Effector memory CD4-positive, alpha-beta T cell (primary cell): ENCODE measurements around the gene EIF5.

Experiments
- DNase-seq, 3 donors: peaks; one replicate each; pipeline ENCODE4 v3.0.0-alpha.2; 2020
- H3K27ac ChIP-seq: 2 replicates; pipeline ENCODE4 v1.7.0; 2013; ENCODE audit warnings: mild to moderate bottlenecking, low read length, moderate library complexity; ENCODE audit not compliant: insufficient read depth, poor library complexity, severe bottlenecking
- H3K27me3 ChIP-seq: replicated peaks from 2 replicates; pipeline ENCODE4 v1.7.0; 2013; ENCODE audit warnings: mild to moderate bottlenecking, low read length; ENCODE audit not compliant: insufficient read depth, control insufficient read depth, poor library complexity, severe bottlenecking
- H3K36me3 ChIP-seq: 2 replicates; pipeline ENCODE4 v1.7.0; 2013; ENCODE audit warnings: mild to moderate bottlenecking, low read length, moderate library complexity; ENCODE audit not compliant: control insufficient read depth, insufficient read depth
- H3K4me1 ChIP-seq: 2 replicates; pipeline ENCODE4 v1.7.0; 2013; ENCODE audit warnings: low read length, mild to moderate bottlenecking; ENCODE audit not compliant: control insufficient read depth, insufficient read depth, poor library complexity, severe bottlenecking
- H3K4me3 ChIP-seq: 2 replicates; pipeline ENCODE4 v1.7.0; 2013; ENCODE audit warnings: low read length, low read depth, mild to moderate bottlenecking; ENCODE audit not compliant: insufficient read depth, poor library complexity, severe bottlenecking
- H3K9me3 ChIP-seq: 2 replicates; pipeline ENCODE4 v1.7.0; 2013; ENCODE audit warnings: mild to moderate bottlenecking, low read length, moderate library complexity; ENCODE audit not compliant: control insufficient read depth

Gene EIF5

DNA sequence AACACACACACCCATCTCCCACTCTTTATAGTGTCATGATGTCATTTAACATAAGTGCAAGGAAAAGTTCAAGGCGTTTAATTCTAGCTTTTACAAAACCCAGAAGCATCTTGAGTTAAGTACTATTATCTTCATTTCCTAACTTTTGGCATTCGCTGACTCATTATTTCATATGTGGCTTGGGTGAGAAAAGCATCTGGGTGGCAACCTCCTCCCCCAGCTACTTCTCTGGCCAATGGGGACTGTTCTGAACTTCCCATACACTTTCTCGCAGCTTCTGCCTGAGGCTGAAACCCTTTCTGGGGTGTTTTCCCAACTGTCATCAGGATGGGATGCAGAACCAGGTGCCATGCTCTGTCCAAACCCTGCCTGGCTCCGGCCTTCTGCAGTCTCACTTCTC is 48.3 kb downstream of the EIF5 start:
- Histone ChIP-seq H3K9me3 (no peaks in the 10 kb centered on the region), H3K27ac (no peak overlapping the region), H3K4me1 (peaks cover 5% of the 10 kb centered on the region), H3K27me3 (no peaks in the 10 kb centered on the region), H3K4me3 (no peak overlapping the region), H3K36me3 (no peaks in the 10 kb centered on the region)
- no peak for DNase-seq

DNA sequence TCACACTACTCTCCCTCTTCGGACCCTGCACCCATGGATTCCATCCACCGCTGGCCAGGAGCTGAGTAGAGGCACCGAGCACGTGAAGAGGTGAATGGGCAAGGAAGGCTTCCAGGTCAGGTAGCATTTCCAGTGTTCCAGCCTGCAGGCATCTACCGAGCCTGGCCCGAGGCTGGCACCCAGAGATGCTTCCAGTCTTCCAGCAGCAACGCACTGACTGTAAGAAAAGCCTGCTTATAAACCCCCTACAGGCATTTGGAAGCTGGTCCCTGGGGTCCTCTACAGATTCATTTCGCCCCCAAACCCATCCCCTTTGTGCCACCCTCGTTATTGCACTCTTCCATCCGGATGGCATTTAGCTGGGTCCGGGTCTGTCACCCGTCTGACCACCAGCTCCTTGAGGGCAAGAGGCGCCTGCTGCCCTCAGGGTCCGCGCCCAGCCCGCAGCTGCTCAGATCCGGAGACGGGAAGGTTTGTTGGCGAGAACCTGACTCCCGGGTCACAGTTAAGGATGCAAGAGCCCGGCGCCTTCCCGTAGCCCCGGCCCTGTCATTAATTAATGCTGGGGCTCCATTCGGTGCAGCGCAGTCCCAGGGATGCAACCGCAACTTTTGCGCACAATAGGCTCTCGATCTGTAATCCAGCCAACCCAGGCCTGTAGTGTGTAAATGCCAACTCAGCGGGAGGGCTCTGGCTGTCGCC is 50.6 kb downstream of the EIF5 start:
- peak overlapping the region; percentile 93 for H3K27ac ChIP-seq
- H3K36me3 ChIP-seq = no peaks in the 10 kb centered on the region
- peak overlapping the region; percentile 93 for H3K4me3 ChIP-seq
- H3K9me3 ChIP-seq = no peaks in the 10 kb centered on the region
- peaks cover 11% of the 10 kb centered on the region for H3K4me1 ChIP-seq
- DNase-seq = no peak
- H3K27me3 ChIP-seq = no peaks in the 10 kb centered on the region

DNA sequence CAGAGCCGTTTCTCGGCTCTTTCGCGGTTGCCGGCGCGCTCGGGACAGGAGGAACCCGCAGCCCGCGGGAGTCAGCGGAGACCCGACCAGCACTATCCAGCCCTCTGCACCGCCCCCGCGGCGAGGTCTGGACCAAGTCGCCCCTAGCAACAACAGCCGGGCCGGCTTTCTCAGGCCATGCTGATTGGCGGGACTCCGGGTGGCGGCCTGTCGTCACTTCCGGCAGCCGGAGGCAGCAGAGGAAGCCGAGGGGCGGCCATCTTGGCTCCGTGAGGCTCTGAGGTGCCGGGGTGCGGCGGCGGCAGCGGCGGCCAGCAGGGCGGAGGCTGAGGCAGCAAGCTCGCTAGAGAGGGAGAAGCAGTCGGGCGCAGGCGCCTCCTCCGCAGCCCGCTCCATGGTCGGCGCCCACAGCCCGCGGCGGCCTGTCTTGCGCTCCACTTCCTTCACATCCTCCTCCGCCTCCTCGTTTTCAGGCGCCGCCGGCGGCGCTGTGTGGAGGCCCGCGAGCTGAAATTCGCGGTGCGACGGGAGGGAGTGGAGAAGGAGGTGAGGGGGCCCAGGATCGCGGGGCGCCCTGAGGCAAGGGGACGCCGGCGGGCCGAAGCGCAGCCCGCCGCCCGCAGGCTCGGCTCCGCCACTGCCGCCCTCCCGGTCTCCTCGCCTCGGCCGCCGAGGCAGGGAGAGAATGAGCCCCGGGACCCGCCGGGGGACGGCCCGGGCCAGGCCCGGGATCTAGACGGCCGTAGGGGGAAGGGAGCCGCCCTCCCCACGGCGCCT is 51.3 kb downstream of the EIF5 start, which contains the start of gene MARK3:
MARK3 (plus strand) TSS at position 264 of the 777 bp plus-strand sequence. CDS start 615 bp downstream, outside the sequence.
- Histone ChIP-seq H3K4me3 (peak within 1 kb of the TSS; percentile 93), H3K4me1 (peaks cover 11% of the 10 kb centered on the region), H3K9me3 (no peaks in the 10 kb centered on the region), H3K27ac (peak within 1 kb of the TSS; percentile 93), H3K36me3 (no peaks in the 10 kb centered on the region), H3K27me3 (no peaks in the 10 kb centered on the region)
- peak; percentile 94 to 96 (median 96) for DNase-seq

DNA sequence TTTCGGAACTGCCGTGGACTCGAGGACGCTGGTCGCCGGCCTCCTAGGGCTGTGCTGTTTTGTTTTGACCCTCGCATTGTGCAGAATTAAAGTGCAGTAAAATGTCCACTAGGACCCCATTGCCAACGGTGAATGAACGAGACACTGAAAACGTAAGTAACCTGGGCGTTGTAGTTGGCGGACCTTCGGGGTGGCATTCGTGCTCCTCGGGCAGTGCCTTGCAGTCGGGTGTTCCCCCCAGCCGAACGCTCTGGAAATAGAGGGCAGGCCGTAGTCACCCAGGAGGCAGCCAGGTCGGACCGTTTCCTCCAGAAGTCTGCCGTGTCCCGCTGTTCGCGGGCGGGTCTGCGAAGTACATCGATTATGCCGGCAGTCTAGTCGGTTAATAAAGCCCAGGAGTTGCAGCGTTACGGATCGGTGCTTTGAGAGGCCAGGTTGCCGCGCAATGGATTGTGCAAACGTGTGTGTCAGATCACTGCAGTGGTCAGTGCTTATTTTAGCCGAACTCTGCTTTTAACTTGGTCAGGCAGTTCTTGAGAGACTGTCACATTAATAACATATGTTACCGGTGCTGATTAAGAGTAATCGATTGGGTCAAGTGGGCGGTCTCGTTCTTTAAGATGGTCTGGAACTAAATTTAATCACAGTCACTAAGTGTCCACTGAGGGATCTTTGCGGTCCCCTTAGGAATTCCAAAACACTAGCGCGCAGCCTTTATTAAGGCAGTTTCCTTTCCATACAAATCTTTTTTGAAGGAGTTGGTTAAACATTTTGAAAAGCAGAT is 52.1 kb downstream of the EIF5 start:
- Histone ChIP-seq H3K27me3 (no peaks in the 10 kb centered on the region), H3K4me1 (peaks cover 17% of the 10 kb centered on the region), H3K36me3 (no peaks in the 10 kb centered on the region), H3K27ac (peak overlapping the region; percentile 93), H3K4me3 (peak overlapping the region; percentile 93), H3K9me3 (no peaks in the 10 kb centered on the region)
- peak in 2 of 3 donors; percentile 15 to 18 for DNase-seq

DNA sequence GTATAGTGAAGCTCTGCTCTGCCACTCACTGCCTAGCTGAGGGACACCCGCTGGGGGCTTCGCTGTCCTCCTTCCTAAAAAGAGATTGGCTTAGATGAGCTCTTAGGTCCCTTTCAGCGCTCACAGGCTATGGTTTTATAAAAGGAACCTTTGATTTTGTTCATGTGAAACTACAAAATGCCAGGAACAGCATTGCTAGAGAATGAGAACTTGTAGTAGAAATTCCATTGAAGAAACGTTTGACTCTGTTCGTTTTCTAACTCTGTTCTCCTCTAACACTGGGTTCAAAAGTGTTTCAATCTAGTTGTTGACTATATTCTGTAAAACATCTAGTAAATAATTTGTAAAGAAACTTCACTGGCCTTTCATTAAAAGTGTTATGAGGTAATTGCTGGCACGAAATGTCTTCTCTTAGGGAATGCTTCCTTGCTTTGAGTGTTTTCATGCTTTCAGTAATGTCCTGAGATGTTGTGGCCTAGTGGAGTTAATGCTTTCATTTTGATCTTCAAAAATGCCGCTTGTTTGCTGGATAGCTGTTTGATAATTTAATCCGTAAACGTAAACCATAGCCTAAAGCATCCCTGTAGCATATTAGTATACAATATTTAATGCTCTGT is 52.8 kb downstream of the EIF5 start:
- peak overlapping the region; percentile 93 for H3K27ac ChIP-seq
- peak overlapping the region; percentile 93 for H3K4me3 ChIP-seq
- DNase-seq = no peak
- H3K9me3 ChIP-seq = no peaks in the 10 kb centered on the region
- peaks cover 18% of the 10 kb centered on the region for H3K4me1 ChIP-seq
- no peaks in the 10 kb centered on the region for H3K27me3 ChIP-seq
- H3K36me3 ChIP-seq = no peaks in the 10 kb centered on the region

DNA sequence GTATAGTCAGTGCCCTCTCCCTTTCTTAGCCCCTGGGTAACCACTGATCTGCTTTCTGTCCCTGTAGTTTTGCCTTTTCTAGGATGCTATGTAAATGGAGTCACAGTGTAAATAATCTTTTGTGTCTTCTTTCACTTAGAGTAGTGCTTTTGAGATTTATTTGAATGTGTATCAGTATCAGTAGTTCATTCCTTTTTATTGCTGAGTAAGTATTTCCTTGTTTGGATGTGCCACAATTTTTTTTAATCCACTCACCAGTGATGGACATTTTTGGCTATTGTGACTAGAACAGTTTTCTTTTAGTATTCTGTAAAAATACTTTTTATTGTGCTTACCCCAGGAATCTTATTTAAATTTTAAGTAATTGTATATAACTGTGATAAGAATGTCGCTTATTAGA is 54.6 kb downstream of the EIF5 start:
- Histone ChIP-seq H3K4me3 (no peak overlapping the region), H3K4me1 (peaks cover 18% of the 10 kb centered on the region), H3K9me3 (no peaks in the 10 kb centered on the region), H3K27ac (no peak overlapping the region), H3K27me3 (no peaks in the 10 kb centered on the region), H3K36me3 (no peaks in the 10 kb centered on the region)
- no peak for DNase-seq

DNA sequence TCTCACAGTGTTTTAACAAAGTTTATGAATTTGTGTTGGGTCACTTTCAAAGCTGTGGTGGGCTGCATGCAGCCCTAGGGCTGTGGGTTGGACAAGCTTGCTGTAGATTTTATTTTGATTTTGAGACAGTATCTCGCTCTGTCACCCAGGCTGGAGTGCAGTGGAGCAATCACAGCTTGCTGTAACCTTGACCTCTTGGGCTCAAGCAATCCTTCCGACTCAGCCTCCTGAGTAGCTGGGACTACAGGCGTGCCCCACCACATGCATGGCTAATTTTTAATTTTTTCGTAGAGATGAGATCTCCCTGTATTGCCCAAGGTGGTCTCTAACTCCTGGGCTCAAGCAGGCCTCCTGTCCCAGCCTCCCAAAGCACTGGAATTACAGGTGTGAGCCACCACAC is 56.6 kb downstream of the EIF5 start:
- DNase-seq = no peak
- Histone ChIP-seq H3K36me3 (no peaks in the 10 kb centered on the region), H3K27ac (no peak overlapping the region), H3K4me1 (peaks cover 23% of the 10 kb centered on the region), H3K9me3 (no peaks in the 10 kb centered on the region), H3K27me3 (no peaks in the 10 kb centered on the region), H3K4me3 (no peak overlapping the region)

DNA sequence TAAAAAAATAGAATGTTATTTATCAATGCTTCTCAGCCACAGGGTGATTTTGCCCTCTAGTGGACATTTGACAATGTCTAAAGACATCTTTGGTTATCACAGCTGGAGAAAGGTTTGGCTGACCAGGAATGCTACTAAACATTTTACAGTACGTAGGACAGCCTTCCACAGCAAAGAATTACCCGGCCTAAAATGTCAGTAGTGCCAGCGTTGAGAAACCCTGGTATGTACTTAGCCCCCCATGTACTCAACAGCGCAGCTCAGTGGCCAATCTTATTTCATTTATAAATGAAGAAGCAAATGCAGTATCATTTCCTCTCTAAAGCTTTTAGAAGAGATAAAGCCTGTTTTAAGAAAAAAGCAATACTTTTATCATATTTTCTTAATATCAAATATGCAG is 57.0 kb downstream of the EIF5 start:
- H3K27me3 ChIP-seq = no peaks in the 10 kb centered on the region
- peaks cover 28% of the 10 kb centered on the region for H3K4me1 ChIP-seq
- no peaks in the 10 kb centered on the region for H3K36me3 ChIP-seq

DNA sequence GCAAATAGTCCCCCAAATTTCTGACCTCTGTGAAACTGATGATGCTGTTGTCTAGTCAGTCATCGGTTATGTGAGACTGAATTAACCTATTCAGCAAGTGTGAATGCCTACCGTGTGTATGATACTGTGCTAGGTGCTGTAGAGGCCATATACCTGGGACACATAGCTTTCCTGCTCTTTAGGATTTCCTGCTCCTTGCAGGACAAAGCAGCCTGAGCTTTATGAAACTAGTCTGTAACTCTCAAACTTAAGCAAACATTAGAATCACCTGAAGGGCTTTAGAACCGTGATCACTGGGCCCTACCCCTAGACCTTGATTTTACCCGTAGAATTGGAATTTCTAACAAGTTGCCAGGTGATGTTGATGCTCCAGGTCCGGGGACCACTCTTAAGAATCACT is 58.1 kb downstream of the EIF5 start:
- Histone ChIP-seq H3K9me3 (no peaks in the 10 kb centered on the region), H3K4me1 (peaks cover 29% of the 10 kb centered on the region), H3K27me3 (no peaks in the 10 kb centered on the region), H3K27ac (no peak overlapping the region), H3K4me3 (no peak overlapping the region), H3K36me3 (no peaks in the 10 kb centered on the region)
- DNase-seq = no peak

More for the DNA sequence above, 57.0 kb downstream of the EIF5 start:
- Histone ChIP-seq H3K4me3 (no peak overlapping the region), H3K27ac (no peak overlapping the region), H3K9me3 (no peaks in the 10 kb centered on the region)
- DNase-seq = peak in 1 of 3 donors; percentile 24
